ENCODE results near the gene RHBDD3.

Gene RHBDD3

GRCh38 chr22:29269230-29269604 is 1.4 kb upstream of the RHBDD3 start:
- DNase-seq (ENCODE audit: low spot score): no peak

- DNase-seq (ENCODE audit: low spot score): peak; percentile 73
Measured at GRCh38 chr22:29268511-29269229, 889 bp upstream of the RHBDD3 start.

GRCh38 chr22:29267462-29267857 is 321 bp downstream of the RHBDD3 start:
- no peak for DNase-seq (ENCODE audit: low spot score)

- DNase-seq (ENCODE audit: low spot score): no peak
Measured at GRCh38 chr22:29266564-29267461, 968 bp downstream of the RHBDD3 start.

GRCh38 chr22:29265929-29266328 is 1.9 kb downstream of the RHBDD3 start:
- DNase-seq (ENCODE audit: low spot score): no peak

- DNase-seq (ENCODE audit: low spot score): no peak
Measured at GRCh38 chr22:29265305-29265704, 2.5 kb downstream of the RHBDD3 start.

- no peak for DNase-seq (ENCODE audit: low spot score)
Measured at GRCh38 chr22:29263791-29264276, 3.9 kb downstream of the RHBDD3 start.

- DNase-seq (ENCODE audit: low spot score): no peak
Measured at GRCh38 chr22:29260601-29261315, 7.0 kb downstream of the RHBDD3 start.

GRCh38 chr22:29260031-29260560 is 7.7 kb downstream of the RHBDD3 start:
- no peak for DNase-seq (ENCODE audit: low spot score)

GRCh38 chr22:29259253-29259899 is 8.4 kb downstream of the RHBDD3 start:
- no peak for DNase-seq (ENCODE audit: low spot score)

GRCh38 chr22:29258407-29259252 is 9.2 kb downstream of the RHBDD3 start:
- DNase-seq (ENCODE audit: low spot score): no peak

GRCh38 chr22:29257751-29258181 is 10.0 kb downstream of the RHBDD3 start:
- no peak for DNase-seq (ENCODE audit: low spot score)

GRCh38 chr22:29256606-29257325 is 11.0 kb downstream of the RHBDD3 start:
- DNase-seq (ENCODE audit: low spot score): no peak

- no peak for DNase-seq (ENCODE audit: low spot score)
Measured at GRCh38 chr22:29255064-29255621, 12.6 kb downstream of the RHBDD3 start.

- DNase-seq (ENCODE audit: low spot score): no peak
Measured at GRCh38 chr22:29254286-29254660, 13.5 kb downstream of the RHBDD3 start.

GRCh38 chr22:29253561-29254285 is 14.1 kb downstream of the RHBDD3 start:
- no peak for DNase-seq (ENCODE audit: low spot score)

GRCh38 chr22:29251981-29252911 is 15.5 kb downstream of the RHBDD3 start:
- no peak for DNase-seq (ENCODE audit: low spot score)

- no peak for DNase-seq (ENCODE audit: low spot score)
Measured at GRCh38 chr22:29251265-29251664, 16.5 kb downstream of the RHBDD3 start.
